Fibroblast of villous mesenchyme (primary cell): ENCODE results near the gene KRTAP5-1. TPM values are rescaled to one million over a fixed set of nuclear protein-coding genes. Genes with fewer than 3 reads are reported as not detected.

Experiments used
- DNase-seq: peaks from one replicate; pipeline ENCODE4 v3.0.0-alpha.2; 2010; ENCODE audit warnings: low read depth
- H3K4me3 ChIP-seq: 2 replicates; pipeline ENCODE4 v1.5.1; 2011; ENCODE audit warnings: low read depth, mild to moderate bottlenecking, low read length
- total RNA-seq: library from RNA; depleted of rRNA; stranded (reverse); fragments of >200 nt; gene quantifications from 2 replicates; pipeline ENCODE4 v1.2.3, GENCODE V29; 2012
- TF ChIP-seq, protein P1 (sequence below): IDR thresholded peaks from 2 replicates; pipeline ENCODE4 v1.5.1; 2012; ENCODE audit warnings: low read depth, mild to moderate bottlenecking, low read length; ENCODE audit not compliant: insufficient read depth

The KRTAP5-1 gene
- total RNA-seq, 1 donor: not detected

DNA sequence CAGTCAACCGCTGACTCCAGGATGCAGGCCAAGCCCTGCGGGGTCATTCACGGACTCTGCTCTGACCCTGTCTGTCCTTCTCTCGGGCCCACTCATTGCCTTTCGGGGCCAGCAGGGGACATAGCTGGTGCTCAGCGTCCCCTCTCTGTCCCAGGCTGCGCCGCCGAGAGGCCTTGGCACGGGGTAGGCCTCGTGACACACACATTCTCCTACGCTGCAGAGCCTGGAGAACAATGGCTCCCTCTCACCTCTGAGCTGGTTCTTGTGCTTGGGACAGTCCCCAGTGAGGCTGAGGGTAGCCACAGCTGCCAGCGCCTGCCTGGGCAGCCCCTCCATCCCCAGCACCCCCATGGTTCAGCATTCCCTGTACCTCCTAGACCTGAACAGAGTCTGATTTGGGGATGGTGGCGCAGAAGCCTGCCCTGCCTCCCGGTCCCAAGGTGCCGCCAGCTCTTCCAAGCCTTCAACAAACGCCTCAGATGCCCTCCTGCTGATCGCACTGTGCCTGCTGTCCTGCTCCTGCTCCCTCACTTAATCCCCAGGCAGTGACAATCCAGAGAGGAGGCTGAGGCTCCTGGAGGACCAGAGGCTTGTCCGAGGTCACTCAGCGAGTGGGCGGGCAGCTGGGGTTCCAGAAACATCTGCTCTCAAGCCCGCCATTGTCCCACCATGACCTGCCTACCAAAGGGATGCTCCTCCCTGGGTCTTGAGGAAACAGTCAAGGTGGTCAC, 43.4 kb downstream of the KRTAP5-1 start:
- no peak overlapping the region for H3K4me3 ChIP-seq
- TF ChIP-seq, protein P1, sequence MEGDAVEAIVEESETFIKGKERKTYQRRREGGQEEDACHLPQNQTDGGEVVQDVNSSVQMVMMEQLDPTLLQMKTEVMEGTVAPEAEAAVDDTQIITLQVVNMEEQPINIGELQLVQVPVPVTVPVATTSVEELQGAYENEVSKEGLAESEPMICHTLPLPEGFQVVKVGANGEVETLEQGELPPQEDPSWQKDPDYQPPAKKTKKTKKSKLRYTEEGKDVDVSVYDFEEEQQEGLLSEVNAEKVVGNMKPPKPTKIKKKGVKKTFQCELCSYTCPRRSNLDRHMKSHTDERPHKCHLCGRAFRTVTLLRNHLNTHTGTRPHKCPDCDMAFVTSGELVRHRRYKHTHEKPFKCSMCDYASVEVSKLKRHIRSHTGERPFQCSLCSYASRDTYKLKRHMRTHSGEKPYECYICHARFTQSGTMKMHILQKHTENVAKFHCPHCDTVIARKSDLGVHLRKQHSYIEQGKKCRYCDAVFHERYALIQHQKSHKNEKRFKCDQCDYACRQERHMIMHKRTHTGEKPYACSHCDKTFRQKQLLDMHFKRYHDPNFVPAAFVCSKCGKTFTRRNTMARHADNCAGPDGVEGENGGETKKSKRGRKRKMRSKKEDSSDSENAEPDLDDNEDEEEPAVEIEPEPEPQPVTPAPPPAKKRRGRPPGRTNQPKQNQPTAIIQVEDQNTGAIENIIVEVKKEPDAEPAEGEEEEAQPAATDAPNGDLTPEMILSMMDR: no peak
- DNase-seq: no peak

DNA sequence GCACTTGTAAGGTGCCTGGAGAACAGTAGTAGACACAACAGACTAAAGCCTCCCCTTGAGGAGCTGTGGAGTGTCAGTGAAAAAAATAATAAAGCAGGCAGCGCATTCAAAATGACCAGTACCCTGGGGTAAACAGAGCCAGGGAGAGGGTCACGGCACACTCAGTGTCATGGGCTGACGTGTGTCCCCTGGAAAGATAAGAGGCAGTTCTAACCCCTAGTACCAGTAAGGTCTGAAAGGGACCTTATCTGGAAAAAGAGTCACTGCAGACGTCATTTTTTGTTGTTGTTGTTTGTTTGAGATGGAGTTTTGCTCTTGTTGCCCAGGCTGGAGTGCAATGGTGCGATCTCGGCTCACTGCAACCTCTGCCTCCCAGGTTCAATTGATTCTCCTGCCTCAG, 45.0 kb downstream of the KRTAP5-1 start:
- TF ChIP-seq, protein P1: no peak
- no peak overlapping the region for H3K4me3 ChIP-seq
- no peak for DNase-seq

DNA sequence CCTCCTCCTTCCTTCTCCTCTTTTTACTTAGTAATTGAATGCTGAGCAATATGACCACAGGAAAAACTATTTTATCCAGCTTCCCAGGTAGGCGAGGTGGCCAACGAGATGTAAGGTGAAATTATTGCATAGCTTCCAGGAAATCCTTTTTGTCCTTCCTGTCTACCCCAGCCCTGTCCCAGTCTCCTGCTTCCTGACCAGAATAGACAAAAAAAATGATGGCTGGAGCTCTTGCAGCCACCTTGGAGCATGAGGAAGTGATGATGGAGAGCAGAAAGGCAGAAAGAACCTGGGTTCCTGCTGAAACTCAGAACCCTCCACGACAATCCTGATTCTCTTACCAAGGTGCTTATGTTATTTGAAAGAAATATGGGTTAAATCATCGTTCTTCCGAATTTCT, 46.9 kb downstream of the KRTAP5-1 start:
- no peak overlapping the region for H3K4me3 ChIP-seq
- TF ChIP-seq, protein P1: no peak
- no peak for DNase-seq

DNA sequence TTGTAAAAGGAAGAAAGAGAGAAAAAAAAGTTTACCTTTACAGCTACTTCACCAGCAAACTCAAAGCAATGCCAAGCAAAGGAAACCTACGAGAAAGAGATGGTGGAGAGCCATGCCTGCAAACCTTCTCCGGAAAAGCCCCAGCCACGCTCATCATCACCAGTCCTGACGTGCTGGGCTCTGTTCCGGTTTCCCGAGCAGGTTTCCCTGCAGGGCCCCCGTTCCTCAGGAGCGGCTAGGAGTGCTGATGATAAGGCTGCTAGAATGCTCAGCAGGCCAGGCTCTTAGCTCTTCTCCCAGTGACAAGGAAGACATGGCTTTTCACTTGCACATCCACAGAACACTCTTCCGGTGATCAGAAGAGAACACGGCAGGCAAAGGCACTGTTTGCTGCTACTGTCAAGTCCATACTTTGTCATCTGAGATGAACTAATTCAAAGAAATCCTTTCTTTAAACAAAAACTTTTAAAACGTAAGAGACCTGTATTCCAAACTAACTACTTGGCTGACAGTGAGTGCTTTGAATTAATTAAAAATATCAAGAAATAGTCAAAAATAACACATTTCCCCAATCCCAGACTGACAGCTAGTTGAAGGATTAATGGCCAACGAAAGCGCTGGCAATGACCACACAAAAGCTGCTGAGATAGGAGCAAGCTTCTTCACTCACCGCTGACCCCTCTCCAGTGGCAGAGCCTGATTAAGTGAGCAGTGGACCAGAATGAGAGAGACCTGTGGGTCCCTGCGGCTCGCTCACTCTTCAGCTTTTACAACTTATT, 48.8 kb downstream of the KRTAP5-1 start:
- H3K4me3 ChIP-seq: no peak overlapping the region
- TF ChIP-seq, protein P1: no peak
- DNase-seq: no peak

DNA sequence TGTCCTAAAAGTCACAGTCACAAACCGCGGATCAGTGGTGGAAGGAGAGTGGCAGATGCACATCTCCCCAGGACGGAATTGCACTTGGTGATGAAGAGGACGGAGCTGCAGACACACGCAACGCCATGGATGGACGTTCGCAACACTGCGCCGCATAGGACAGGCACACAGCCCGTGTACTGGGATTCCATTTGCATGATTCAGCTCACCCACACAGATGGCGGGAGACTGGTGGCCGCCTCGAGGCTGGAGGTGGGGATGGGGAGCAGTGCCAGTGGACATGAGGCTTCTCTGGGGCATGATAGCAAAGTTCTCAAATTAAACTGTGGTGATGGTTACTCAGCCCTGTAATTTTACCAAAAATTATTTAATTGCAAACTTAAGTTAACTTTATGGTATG, 50.4 kb downstream of the KRTAP5-1 start:
- peak; percentile 14 for DNase-seq
- TF ChIP-seq, protein P1: no peak
- no peak overlapping the region for H3K4me3 ChIP-seq

Other genes starting within 250 kb of the KRTAP5-1 start
- under 0.01 TPM in 2 replicates for gene BRSK2, start 195.3 kb downstream of the KRTAP5-1 start, total RNA-seq
- 16.1 and 16.8 TPM in 2 replicates for gene MOB2, start 98.5 kb downstream of the KRTAP5-1 start, total RNA-seq
- gene DUSP8, start 13.0 kb downstream of the KRTAP5-1 start, total RNA-seq: 0.64 and 0.86 TPM in 2 replicates
- not detected in 2 replicates for gene KRTAP5-2, start 13.0 kb upstream of the KRTAP5-1 start, total RNA-seq
- not detected in 2 replicates for gene KRTAP5-3, start 23.2 kb upstream of the KRTAP5-1 start, total RNA-seq
- gene KRTAP5-4, start 36.9 kb upstream of the KRTAP5-1 start, total RNA-seq: not detected in 2 replicates
- gene KRTAP5-5, start 44.5 kb upstream of the KRTAP5-1 start, total RNA-seq: not detected in 2 replicates
- not detected in 2 replicates for gene KRTAP5-6, start 111.9 kb upstream of the KRTAP5-1 start, total RNA-seq
- 0.32 and 0.43 TPM in 2 replicates for gene IFITM10, start 165.3 kb upstream of the KRTAP5-1 start, total RNA-seq
- 63.9 and 84.1 TPM in 2 replicates for gene CTSD, start 178.6 kb upstream of the KRTAP5-1 start, total RNA-seq
- gene SYT8, start 249.7 kb upstream of the KRTAP5-1 start, total RNA-seq: under 0.01 TPM in 1 of 2 replicates, not detected in the other